Measurements from ENCODE around the gene IL6R. TPM values are rescaled to one million over a fixed set of nuclear protein-coding genes. Genes with fewer than 3 reads are reported as not detected.

Gene IL6R
- total and polyA plus RNA-seq, 2 donors (not counting 1 experiment from before 2014, with no cell fraction given) = 3.5 to 5.3 TPM

- 94% methylated on average over 8 of the region's 9 CpGs for WGBS (ENCODE audit: insufficient coverage)
- intact Hi-C loops (cut with micrococcal nuclease) = no loop called here
These were observed 31.3 kb downstream of the IL6R start for GRCh38 chr1:154436433-154436832.

DNA sequence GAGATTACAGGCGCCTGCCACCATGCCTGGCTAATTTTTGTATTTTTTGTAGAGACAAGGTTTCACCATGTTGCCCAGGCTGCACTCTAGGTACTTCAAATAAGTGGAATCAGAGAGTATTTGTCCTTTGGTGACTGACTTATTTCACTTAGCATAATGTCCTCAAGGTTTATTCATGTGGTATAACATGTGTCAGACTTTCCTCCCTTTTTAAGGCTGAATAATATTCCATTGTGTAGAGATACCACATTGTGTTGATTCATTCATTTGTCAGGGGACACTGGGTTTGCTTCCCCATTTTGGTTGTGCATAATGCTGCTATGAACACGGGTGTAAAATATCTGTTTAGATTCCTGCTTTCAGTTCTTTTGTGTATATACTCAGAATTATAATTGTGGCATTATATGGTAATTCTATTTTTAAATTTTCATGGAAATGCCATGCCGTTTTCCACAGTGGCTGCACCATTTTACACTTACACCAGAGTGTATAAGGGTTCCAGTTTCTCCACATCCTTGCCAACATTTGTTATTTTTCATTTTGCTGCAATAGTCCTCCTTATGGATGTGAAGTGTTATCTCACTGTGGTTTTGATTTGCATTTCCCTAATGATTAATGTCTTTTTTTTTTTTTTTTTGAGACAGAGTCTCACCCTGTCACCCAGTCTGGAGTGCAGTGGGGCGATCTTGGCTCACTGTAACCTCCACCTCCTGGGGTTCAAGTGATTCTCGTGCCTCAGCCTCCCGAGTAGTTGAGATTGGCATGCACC, 35.1 kb downstream of the IL6R start:
- ChIA-PET POLR2A (no interaction called here), CTCF (interaction anchor here (1.5 kb wide), 1 partner anchor 35 kb away, joined by 4 read pairs; no protein-coding TSS in a partner anchor)
- Histone ChIP-seq H3K9me3 (ENCODE audit: control extremely low read depth in 1 of 3, control insufficient read depth in 2 of 3, insufficient read depth in 1 of 3, low read length in 2 of 3) (peaks cover 0 to 1% (median 0%) of the 10 kb centered on the region in 3 donors), H3K4me2 (replicated peaks; ENCODE audit: low read depth, low read length, poor library complexity, severe bottlenecking) (no peak overlapping the region), H3K79me2 (ENCODE audit: control insufficient read depth, insufficient read depth, low read length) (no peaks in the 10 kb centered on the region), H3K9ac (ENCODE audit: low read length) (no peak overlapping the region), H3K27me3 (replicated peaks in 1 of 4; ENCODE audit: control extremely low read depth in 1 of 4, control insufficient read depth in 3 of 4, insufficient read depth in 4 of 4, low read length in 3 of 4) (no peaks in the 10 kb centered on the region), H3K36me3 (replicated peaks in 1 of 2; ENCODE audit: control extremely low read depth in 1 of 2, control insufficient read depth in 1 of 2, extremely low read depth in 1 of 2, insufficient read depth in 2 of 2, low read length in 1 of 2) (no peaks in the 10 kb centered on the region), H2AFZ (ENCODE audit: insufficient read depth, low read depth, low read length, poor library complexity, severe bottlenecking) (no peak overlapping the region), H3K4me3 (ENCODE audit: control extremely low read depth in 1 of 5, extremely low read depth in 1 of 5, insufficient read depth in 1 of 5, low read depth in 2 of 5, low read length in 4 of 5) (no peak overlapping the region), H3K4me1 (ENCODE audit: control insufficient read depth in 2 of 2, insufficient read depth in 2 of 2, low read length in 2 of 2) (peaks cover 0 to 3% of the 10 kb centered on the region in 2 donors), H4K20me1 (ENCODE audit: control insufficient read depth, insufficient read depth, low read length, poor library complexity, severe bottlenecking) (no peaks in the 10 kb centered on the region), H3K27ac (ENCODE audit: low read length in 2 of 2) (no peak overlapping the region)
- peaks cover 13% of the 10 kb centered on the region for H3K4me1 Mint-ChIP-seq
- intact Hi-C loops (cut with micrococcal nuclease) = loop anchor here (5.0 kb wide), 1 partner anchor 33 kb away; the partner anchor contains the start of gene IL6R
- no peaks in the 10 kb centered on the region for H3K9me3 Mint-ChIP-seq (ENCODE audit: insufficient read depth)
- TF ChIP-seq EZH2 (IDR thresholded peaks at IDR 0.05; ENCODE audit: borderline replicate concordance, insufficient read depth, low read depth, low read length, poor library complexity, severe bottlenecking) = no peak
- TF ChIP-seq, protein P1, sequence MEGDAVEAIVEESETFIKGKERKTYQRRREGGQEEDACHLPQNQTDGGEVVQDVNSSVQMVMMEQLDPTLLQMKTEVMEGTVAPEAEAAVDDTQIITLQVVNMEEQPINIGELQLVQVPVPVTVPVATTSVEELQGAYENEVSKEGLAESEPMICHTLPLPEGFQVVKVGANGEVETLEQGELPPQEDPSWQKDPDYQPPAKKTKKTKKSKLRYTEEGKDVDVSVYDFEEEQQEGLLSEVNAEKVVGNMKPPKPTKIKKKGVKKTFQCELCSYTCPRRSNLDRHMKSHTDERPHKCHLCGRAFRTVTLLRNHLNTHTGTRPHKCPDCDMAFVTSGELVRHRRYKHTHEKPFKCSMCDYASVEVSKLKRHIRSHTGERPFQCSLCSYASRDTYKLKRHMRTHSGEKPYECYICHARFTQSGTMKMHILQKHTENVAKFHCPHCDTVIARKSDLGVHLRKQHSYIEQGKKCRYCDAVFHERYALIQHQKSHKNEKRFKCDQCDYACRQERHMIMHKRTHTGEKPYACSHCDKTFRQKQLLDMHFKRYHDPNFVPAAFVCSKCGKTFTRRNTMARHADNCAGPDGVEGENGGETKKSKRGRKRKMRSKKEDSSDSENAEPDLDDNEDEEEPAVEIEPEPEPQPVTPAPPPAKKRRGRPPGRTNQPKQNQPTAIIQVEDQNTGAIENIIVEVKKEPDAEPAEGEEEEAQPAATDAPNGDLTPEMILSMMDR (IDR thresholded peaks at IDR 0.05) = no peak
- no CpG with 5 or more reads among the region's 6 CpGs for WGBS (ENCODE audit: insufficient coverage)
- no peaks in the 10 kb centered on the region for H3K27me3 Mint-ChIP-seq
- ATAC-seq (ENCODE audit: low read depth) = no peak
- no peak overlapping the region for H3K4me3 Mint-ChIP-seq
- peak overlapping the region; percentile 50 for H3K27ac Mint-ChIP-seq
- DNase-seq = no peak

More at GRCh38 chr1:154436433-154436832, 31.3 kb downstream of the IL6R start:
- peaks cover 13% of the 10 kb centered on the region for H3K4me1 Mint-ChIP-seq
- DNase-seq (no peak), ATAC-seq (ENCODE audit: low read depth) (no peak)
- no peak overlapping the region for H3K4me3 Mint-ChIP-seq
- no peaks in the 10 kb centered on the region for H3K9me3 Mint-ChIP-seq (ENCODE audit: insufficient read depth)
- ChIA-PET CTCF (interaction anchor here (0.6 kb wide), 1 partner anchor 330 kb away, joined by 3 read pairs; no protein-coding TSS in a partner anchor), POLR2A (no interaction called here)
- Histone ChIP-seq H3K79me2 (ENCODE audit: control insufficient read depth, insufficient read depth, low read length) (no peaks in the 10 kb centered on the region), H3K4me3 (ENCODE audit: control extremely low read depth in 1 of 5, extremely low read depth in 1 of 5, insufficient read depth in 1 of 5, low read depth in 2 of 5, low read length in 4 of 5) (no peak overlapping the region), H3K36me3 (replicated peaks in 1 of 2; ENCODE audit: control extremely low read depth in 1 of 2, control insufficient read depth in 1 of 2, extremely low read depth in 1 of 2, insufficient read depth in 2 of 2, low read length in 1 of 2) (no peaks in the 10 kb centered on the region), H3K9ac (ENCODE audit: low read length) (no peak overlapping the region), H2AFZ (ENCODE audit: insufficient read depth, low read depth, low read length, poor library complexity, severe bottlenecking) (no peak overlapping the region), H3K27me3 (replicated peaks in 1 of 4; ENCODE audit: control extremely low read depth in 1 of 4, control insufficient read depth in 3 of 4, insufficient read depth in 4 of 4, low read length in 3 of 4) (no peaks in the 10 kb centered on the region), H4K20me1 (ENCODE audit: control insufficient read depth, insufficient read depth, low read length, poor library complexity, severe bottlenecking) (no peaks in the 10 kb centered on the region), H3K4me2 (replicated peaks; ENCODE audit: low read depth, low read length, poor library complexity, severe bottlenecking) (no peak overlapping the region), H3K9me3 (ENCODE audit: control extremely low read depth in 1 of 3, control insufficient read depth in 2 of 3, insufficient read depth in 1 of 3, low read length in 2 of 3) (peaks cover 0 to 1% (median 0%) of the 10 kb centered on the region in 3 donors), H3K4me1 (ENCODE audit: control insufficient read depth in 2 of 2, insufficient read depth in 2 of 2, low read length in 2 of 2) (peaks cover 0 to 3% of the 10 kb centered on the region in 2 donors), H3K27ac (ENCODE audit: low read length in 2 of 2) (no peak overlapping the region)
- TF ChIP-seq, protein P1 (IDR thresholded peaks at IDR 0.05) = no peak
- no peak for TF ChIP-seq EZH2 (IDR thresholded peaks at IDR 0.05; ENCODE audit: borderline replicate concordance, insufficient read depth, low read depth, low read length, poor library complexity, severe bottlenecking)
- no peaks in the 10 kb centered on the region for H3K27me3 Mint-ChIP-seq
- H3K27ac Mint-ChIP-seq = no peak overlapping the region

All from B cell (primary cell).